Calu3 (cell line): ENCODE data around the gene XYLB. TPM values are rescaled to one million over a fixed set of nuclear protein-coding genes. Genes with fewer than 3 reads are reported as not detected.
"Not testable (repeated sequence)": the region's sequence is repeated elsewhere in the genome, so short reads cannot be mapped to it uniquely, and the experiment has no call there.

ENCODE experiments used
- BruUV-seq: library from RNA; stranded (reverse); fragments of 400-500 nt; replicated peaks from 2 replicates; lab custom pipeline; 2021; lab: Mats Ljungman, UMichigan
- CTCF ChIA-PET: fragments of 300-600 bp; sonication (Branson Sonifier 250); formaldehyde crosslinking; loops from one replicate; lab custom pipeline; 2022; ENCODE audit warnings: antibody characterized with exemption; lab: Charles Lee
- DNase-seq: peaks from one replicate; pipeline ENCODE4 v3.0.0; 2022
- H3K27ac Mint-ChIP-seq: one replicate; pipeline ENCODE4 v1.8.0; 2022; ENCODE audit warnings: mixed read lengths; ENCODE audit not compliant: unreplicated experiment
- H3K27me3 Mint-ChIP-seq: one replicate; pipeline ENCODE4 v1.8.0; 2022; ENCODE audit warnings: mixed read lengths; ENCODE audit not compliant: unreplicated experiment
- H3K36me3 Mint-ChIP-seq: one replicate; pipeline ENCODE4 v1.8.0; 2022; ENCODE audit warnings: mild to moderate bottlenecking, moderate library complexity, mixed read lengths; ENCODE audit not compliant: insufficient read depth, unreplicated experiment
- H3K4me1 Mint-ChIP-seq: one replicate; pipeline ENCODE4 v1.8.0; 2022; ENCODE audit warnings: mild to moderate bottlenecking, low read depth, mixed read lengths; ENCODE audit not compliant: unreplicated experiment
- H3K4me3 Mint-ChIP-seq: one replicate; pipeline ENCODE4 v1.8.0; 2022; ENCODE audit warnings: mild to moderate bottlenecking, low read depth, moderate library complexity, mixed read lengths; ENCODE audit not compliant: unreplicated experiment
- H3K9me3 Mint-ChIP-seq: one replicate; pipeline ENCODE4 v1.8.0; 2022; ENCODE audit warnings: low read depth, mixed read lengths; ENCODE audit not compliant: unreplicated experiment
- CTCF ChIP-seq: fragments of 200-600 bp; IDR thresholded peaks from one replicate; pipeline ENCODE4 v1.8.0; 2022; ENCODE audit warnings: antibody characterized with exemption; ENCODE audit not compliant: unreplicated experiment
- intact Hi-C: fragments of 100-400 bp; cut with micrococcal nuclease; formaldehyde crosslinking; loops from one replicate; pipeline ENCODE4 v1.10.0; 2022; ENCODE audit not compliant: unreplicated experiment
- total RNA-seq: library from RNA; stranded (reverse); gene quantifications from 2 replicates; pipeline ENCODE4 v1.2.3, GENCODE V29; 2022

The XYLB gene
- total RNA-seq, 1 experiment from 2014 or later, result 12.2 TPM

GRCh38 chr3:38432871-38433658, 86.5 kb downstream of the XYLB start:
- BruUV-seq, CTCF ChIA-PET, H3K36me3 Mint-ChIP-seq, H3K27me3 Mint-ChIP-seq, intact Hi-C loops, H3K4me3 Mint-ChIP-seq, H3K27ac Mint-ChIP-seq, DNase-seq, H3K4me1 Mint-ChIP-seq: not testable (repeated sequence)
- peaks cover 16% of the 10 kb centered on the region for H3K9me3 Mint-ChIP-seq

DNA sequence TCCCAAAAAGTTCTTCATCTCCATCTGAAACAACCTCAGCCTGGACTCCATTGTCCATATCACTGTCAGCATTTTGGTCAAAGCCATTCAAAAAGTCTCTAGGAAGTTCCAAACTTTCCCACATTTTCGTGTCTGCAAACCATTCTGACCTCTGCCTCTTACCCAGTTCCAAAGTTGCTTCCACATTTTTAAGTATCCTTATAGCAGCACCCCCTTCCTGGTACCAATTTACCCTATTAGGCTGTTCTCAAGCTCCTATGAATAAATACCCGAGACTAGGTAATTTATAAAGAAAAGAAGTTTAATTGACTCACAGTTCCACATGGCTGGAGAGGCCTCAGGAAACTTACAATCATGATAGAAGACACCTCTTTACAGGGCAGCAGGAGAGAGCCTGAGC, 87.1 kb downstream of the XYLB start:
- H3K9me3 Mint-ChIP-seq, result peaks cover 16% of the 10 kb centered on the region
- H3K36me3 Mint-ChIP-seq, BruUV-seq, H3K4me1 Mint-ChIP-seq, DNase-seq, CTCF ChIA-PET, H3K4me3 Mint-ChIP-seq, intact Hi-C loops, H3K27me3 Mint-ChIP-seq, H3K27ac Mint-ChIP-seq: not testable (repeated sequence)

DNA sequence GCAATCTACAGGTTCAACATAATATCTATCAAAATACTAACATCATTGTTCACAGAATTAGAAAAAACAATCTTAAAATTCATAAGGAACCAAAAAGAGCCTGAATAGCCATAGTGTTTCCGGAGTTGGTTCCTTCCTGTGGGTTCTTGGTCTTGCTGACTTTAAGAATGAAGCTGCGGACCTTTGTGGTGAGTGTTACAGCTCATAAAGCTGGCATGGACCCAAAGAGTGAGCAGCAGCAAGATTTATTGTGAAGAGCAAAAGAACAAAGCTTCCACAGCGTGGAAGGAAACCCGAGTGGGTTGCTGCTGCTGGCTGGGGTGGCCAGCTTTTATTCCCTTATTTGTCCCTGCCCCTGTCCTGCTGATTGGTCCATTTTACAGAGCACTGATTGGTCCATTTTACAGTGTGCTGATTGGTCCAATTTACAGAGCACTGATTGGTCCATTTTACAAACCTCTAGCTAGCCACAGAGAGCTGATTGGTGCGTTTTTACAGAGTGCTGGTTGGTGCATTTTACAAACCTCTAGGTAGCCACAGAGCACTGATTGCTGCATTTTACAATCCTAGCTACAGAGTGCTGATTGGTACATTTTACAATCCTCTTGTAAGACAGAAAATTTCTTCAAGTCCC, 92.0 kb downstream of the XYLB start:
- H3K4me1 Mint-ChIP-seq, H3K27me3 Mint-ChIP-seq, H3K27ac Mint-ChIP-seq, H3K4me3 Mint-ChIP-seq, CTCF ChIA-PET, H3K36me3 Mint-ChIP-seq, DNase-seq, BruUV-seq, intact Hi-C loops: not testable (repeated sequence)
- peaks cover 10% of the 10 kb centered on the region for H3K9me3 Mint-ChIP-seq

- CTCF ChIA-PET, H3K4me3 Mint-ChIP-seq, H3K4me1 Mint-ChIP-seq, DNase-seq, intact Hi-C loops, H3K36me3 Mint-ChIP-seq, H3K27ac Mint-ChIP-seq, H3K27me3 Mint-ChIP-seq, BruUV-seq, H3K9me3 Mint-ChIP-seq: not testable (repeated sequence)
Measured at GRCh38 chr3:38443205-38443604, 96.6 kb downstream of the XYLB start.

- Mint-ChIP-seq H3K9me3 (peaks cover 4% of the 10 kb centered on the region), H3K4me3 (no peak overlapping the region), H3K27me3 (no peaks in the 10 kb centered on the region), H3K27ac (no peak overlapping the region), H3K4me1 (no peaks in the 10 kb centered on the region), H3K36me3 (no peaks in the 10 kb centered on the region)
- CTCF ChIA-PET, result no interaction called here
- DNase-seq, result no peak
- no peak for TF ChIP-seq CTCF
- BruUV-seq, result no TSS peak
- intact Hi-C loops, result no loop called here
Measured at GRCh38 chr3:38446085-38446686, 99.6 kb downstream of the XYLB start.

GRCh38 chr3:38446812-38447211, 100.2 kb downstream of the XYLB start:
- CTCF ChIA-PET, result no interaction called here
- DNase-seq, result no peak
- Mint-ChIP-seq H3K4me1 (no peaks in the 10 kb centered on the region), H3K4me3 (no peak overlapping the region), H3K9me3 (peaks cover 4% of the 10 kb centered on the region), H3K36me3 (no peaks in the 10 kb centered on the region), H3K27ac (no peak overlapping the region), H3K27me3 (no peaks in the 10 kb centered on the region)
- intact Hi-C loops, result no loop called here
- TF ChIP-seq CTCF, result no peak
- no TSS peak for BruUV-seq
